CD4-positive, alpha-beta T cell treated with Interleukin-6 for 4 hours (primary cell): ENCODE results near the gene SLPI.

ENCODE experiments used
- DNase-seq: peaks from one replicate; pipeline ENCODE4 v3.0.0-alpha.2; 2020; ENCODE audit warnings: mixed read lengths

Gene SLPI

DNA sequence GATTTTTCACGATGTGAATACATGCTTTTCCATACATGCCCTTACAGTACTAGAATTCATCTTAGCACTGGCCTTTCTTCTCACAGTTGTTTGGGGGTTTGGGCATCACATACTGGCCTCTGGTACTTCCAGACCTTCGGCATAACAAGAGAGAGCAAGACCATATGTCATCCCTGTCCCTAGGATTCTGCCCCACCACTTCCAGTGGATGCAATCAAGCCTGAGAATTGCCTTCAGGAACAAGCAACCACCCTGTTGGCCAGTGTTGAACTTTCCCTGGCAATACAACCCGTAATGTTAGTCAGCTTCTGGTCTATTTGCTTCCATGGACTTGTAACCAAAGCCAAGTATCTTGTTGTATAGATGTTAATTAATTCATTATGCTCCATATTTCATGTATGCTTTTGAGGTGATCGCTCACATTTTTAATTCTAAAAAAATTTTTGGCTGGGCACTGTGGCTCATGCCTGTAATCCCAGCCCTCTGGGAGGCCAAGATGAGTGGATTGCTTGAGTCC, 15.4 kb upstream of the SLPI start:
- DNase-seq: no peak

DNA sequence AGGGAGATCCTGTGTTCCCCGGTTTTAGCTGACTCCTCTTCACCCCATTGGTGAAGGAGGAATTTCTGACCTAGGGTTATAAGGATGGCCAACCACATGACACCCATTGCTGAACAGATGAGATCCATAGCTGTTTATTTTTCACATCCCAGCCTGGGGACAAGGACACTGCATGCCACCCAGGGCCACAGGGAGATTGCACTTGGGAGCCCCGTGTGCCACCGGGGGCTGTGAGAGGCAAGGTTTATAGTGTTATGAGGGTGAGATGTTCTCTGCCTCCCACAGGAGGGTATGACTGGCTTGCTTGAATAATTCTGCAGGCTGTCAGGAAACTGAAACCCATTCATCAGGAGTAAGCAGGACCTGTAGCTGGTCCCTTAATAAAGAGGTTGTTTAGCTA, 14.7 kb upstream of the SLPI start:
- DNase-seq: no peak

DNA sequence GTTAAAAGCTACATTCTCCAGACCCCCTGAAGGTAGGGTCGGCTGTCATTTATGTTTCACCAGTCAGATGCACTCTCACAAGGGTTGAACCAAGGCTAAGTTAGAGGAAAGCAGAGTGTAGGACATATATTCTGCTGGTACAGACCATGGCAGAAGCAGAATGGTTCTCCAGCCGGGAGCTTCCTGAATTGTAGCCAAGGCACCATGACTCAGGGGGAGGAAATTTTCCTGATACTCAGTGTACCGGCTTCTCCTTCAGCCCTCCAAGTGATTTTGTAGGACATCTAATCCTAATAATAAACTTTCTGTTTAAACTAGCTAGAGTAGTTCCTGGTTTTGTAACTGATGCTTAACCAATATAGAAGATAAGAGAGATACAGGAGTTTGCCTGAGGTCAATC, 14.2 kb upstream of the SLPI start:
- no peak for DNase-seq

DNA sequence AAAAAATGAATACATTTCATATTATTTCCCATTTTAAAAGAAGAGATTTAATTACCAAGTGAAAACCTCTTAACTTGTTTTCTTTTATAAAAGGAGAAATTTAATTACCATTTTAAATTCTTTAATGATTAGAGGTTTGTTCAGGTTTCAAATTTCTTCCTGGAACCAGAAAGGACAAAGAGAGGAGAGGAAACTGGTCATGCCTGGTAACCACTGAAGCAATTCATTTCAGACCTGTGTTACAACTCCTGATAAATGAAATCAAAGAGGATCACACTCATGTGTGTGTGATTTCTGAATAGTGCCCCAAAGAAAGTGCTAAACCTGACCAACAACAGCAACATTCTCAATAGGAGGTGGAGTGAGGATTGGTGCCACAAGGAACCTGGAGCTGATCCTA, 12.6 kb upstream of the SLPI start:
- DNase-seq: no peak

DNA sequence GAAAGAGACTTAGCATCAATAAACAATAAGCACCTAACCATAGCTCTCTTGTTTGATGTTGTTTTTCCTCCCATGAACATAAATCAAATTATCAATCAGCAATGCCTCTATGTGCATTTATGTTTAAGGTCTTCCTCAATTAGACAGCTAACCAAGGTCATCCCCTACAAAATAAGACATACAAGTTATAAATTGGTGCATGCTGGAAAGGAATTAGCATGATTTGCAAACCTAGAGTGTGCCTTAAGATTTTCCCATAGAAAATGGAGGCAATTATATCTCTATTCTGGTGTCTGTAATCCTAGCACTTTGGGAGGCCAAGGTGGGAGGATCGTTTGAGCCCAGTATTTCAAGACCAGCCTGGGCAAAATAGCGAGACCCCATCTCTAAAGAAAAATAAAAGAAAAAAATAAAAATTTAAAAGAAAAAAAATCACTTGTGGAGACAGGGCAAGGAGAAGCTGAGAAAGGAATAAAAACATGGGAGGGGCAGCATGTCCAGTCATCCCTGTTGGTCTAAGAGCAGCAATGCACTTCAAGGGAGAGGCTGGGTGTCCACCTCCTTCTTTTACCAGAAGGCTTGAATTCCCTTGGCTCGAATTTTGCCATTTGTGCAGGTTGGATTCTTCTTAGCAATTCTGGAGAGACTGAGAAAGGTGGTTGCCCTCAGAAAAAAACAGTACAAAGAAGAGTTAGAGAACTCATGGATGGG, 9.3 kb upstream of the SLPI start:
- DNase-seq: no peak

DNA sequence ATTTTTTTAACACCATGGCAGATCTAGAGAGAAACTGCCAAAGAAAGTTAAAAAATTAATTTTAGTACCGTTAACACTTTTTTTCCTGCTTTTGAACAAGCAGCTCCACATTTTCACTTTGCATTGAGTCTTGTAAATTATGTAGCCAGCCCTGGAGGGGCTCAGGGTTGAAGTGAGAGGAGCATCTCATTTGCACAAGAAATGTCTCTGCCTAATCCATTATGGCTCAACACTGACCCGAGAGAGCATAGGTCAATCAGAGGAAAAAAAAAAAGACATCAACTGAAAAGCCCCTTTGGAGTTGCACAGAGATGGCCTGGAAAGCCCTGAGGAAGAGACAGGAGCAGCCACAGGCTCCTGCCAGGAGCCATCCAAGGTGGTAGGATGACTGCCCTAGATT, 4.3 kb upstream of the SLPI start:
- DNase-seq: no peak

DNA sequence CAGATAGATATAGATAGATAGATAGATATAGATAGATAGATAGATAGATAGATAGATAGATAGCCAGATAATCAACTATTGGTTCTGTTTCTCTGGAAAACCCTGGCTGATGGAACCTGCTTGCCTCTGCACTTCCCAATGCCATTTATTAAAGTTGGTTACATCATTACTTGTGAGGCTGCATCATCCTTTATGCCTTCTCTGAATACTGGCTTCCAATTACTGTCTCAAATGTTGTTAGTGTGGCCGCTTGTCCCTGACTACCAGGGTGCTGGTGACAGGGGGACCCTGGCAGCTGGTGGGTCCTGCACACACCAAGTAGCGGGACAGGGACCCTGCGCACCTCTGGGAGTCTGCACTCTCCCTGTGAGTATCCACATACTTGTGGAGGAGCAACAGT, 3.9 kb upstream of the SLPI start:
- no peak for DNase-seq

DNA sequence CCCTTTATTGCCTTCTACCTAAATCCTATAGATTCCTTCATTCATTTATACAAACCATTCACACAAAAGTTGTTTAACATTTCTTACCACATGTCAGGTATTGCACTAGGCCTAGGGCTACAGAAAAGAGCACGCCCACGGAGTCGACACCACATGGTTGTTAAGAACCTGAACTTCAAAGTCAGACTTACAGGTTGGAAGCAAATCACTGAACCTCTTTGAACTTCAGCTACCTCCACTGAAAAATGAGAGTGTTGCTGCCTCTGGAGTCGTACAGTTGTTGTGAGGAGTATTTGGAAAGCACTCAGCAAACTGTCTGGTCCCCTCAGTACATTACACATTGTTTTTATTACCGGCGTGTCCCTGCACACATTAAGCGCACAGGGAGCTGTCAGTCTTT, 3.3 kb upstream of the SLPI start:
- no peak for DNase-seq

DNA sequence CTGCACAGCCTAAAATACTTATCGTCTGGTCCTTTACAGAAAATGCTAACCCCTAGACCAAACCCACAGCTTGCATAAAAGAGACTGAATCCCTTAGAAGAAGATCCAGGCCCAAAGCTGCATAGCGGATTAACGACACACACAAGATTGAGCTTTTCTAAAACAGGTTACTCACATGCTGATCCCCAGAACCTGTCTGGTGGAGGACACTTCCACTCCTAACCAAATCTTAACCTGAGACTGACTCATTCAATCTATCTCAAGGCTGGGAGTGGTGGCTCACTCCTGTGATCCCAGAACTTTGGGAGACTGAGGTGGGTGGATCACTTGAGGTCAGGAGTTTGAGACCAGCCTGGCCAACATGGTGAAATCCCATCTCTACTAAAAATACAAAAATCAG, 2.8 kb upstream of the SLPI start:
- no peak for DNase-seq

DNA sequence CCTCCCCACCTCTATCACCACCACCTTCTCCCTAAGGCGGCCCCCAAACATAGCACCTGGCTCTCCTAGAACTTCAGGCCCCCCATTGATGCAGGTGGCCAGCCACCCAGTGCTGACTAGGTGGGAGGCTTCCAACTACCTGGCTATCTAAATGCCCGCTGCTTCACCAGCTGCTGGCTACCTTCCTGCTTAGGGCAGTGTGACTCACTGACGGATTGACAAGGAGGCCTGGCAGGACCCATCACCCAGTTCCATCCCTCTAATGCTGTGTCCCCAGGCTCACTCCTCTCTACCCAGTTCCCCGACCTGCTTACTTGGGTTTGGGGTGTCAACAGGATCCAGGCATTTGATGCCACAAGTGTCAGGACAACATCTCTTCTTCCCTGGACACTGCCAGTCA, 1.1 kb downstream of the SLPI start:
- DNase-seq: no peak

DNA sequence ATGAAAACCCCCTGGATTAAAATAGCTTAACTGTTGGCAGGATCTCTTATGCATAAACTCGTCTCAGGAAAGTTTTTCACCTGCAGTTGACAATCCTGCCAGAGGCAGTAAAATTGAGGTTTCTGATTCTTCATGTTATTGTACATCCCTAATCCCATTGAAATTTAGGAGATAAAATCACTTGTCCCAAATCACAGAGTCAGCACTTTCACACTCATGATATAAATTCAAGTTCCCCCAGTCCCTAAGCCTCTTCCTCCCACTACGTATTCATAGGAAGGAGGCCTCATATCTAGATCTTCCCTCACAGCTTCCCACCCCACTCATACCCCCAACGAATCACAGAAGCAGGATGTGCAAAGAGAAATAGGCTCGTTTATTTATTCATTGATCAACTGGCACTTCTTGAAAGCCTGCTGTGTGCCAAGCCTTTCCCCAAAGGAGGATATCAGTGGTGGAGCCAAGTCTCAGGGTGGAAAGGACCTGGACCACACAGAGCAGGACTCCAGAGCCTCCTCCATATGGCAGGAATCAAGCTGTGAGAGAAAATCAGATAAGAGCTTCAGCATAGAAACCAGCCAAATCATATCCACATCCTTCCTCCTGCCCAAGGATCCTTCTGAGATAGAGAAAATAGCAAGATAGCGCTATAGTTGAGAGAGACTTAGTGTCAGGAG, 2.3 kb downstream of the SLPI start:
- DNase-seq: no peak

DNA sequence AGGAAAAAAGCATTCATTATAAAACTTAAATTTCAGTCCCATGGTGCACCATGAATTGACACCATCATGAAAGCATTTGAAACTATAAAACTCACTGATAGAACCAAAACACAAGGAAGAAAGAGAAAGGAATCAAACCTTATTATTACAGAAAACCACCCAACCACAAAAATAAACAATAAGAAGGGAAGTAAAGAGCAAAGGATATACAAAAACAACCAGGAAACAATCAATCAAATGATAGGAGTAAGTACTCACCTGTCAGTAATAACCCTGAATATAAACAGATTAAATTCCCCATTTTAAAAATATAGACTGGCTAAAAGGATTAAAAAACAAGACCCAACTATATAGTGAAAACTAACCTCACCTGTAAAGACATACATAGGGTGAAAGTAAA, 5.8 kb downstream of the SLPI start:
- no peak for DNase-seq

DNA sequence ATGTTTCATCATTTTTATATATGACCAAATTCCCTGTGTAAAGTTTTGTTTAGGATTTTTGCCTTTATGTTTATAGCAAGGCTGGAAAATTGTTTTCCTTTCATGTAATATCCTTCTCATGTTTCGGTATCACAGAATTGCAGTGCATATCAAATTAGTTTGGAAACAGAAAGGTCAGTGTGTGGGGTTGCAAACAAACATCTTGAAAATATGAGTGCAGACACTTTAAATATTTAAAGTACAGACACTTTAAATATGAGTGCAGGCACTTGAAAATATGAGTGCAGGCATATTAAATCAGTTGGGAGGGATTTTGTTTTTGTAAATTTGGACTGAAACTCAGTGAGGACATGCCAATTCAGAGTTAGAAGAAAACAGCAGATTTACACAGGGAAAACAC, 6.5 kb downstream of the SLPI start:
- DNase-seq: no peak

DNA sequence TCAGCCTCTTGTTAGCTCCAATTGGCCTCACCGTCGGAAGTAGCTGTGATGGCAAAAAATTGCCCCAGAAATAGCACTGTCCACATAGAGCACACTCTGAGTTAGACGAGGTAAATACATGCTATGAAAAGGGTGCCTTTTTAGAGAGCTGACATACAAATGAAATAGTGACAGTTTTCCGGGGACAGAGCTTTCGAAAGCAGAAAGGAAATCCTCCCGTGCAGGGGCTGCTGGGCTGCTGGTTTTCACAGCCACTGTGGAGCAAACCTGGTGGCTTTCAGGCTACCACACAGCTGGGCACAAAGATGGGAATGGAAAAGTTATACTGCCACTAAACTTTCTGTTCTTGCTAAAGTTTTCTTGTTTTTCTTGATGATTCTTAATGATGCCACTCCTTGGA, 8.3 kb downstream of the SLPI start:
- no peak for DNase-seq

DNA sequence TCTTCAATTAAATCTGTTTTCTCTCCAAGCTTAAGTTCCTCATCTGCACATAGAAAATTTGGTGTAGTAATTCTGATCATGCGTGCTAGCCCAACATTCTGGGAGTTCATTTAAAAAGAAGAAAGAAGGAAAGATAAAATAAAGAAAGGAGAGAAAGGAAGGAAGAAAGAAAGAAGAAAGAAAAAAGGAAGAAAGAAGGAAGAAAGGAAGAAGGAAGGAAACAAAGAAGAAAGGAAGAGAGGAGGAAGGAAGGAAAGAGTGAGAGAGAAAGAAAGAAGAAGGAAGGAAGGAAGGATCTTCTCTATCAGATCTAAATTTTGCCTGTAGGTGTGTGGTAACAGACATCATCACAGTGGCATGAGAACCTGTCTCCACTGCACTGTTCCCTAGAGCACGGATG, 16.2 kb downstream of the SLPI start:
- DNase-seq: no peak

DNA sequence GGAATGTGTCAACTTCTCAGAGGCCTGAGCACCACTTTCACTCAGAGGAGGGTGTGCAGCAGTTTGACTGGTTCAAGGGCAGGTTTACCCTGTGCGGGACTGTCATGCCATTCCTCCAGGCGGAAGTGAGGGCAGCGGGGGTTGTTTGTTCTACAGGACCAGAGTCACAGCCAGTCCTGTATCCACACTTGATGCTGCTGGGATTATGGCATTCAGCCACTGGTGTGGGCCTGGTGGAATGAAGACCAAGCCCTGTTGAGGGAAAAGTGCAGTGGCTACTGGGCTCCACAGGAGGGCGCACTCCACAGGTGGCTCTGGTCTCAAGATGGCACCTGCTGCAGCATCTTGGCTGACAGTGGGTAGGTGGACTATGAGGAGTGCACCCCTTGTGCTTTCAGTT, 18.4 kb downstream of the SLPI start:
- no peak for DNase-seq

DNA sequence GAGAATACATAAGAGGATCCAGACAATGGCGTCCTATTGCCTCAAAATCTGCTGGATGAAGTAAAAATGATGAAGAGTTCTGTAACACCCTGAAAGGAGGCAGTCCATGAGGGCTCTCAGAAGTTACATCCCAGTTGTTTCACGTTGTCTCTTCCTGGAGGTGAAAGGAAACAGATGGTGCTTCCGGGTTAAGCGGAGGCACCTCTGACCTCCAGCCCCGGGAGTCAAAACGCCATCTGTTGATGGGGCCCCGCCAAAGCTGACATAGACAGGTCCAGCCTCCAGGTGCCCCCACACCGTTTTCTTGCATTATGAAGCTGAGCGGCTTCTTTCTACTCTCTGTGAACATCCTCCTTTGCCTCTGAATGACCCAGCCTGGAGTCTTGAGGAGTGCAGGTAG, 23.7 kb downstream of the SLPI start:
- no peak for DNase-seq

DNA sequence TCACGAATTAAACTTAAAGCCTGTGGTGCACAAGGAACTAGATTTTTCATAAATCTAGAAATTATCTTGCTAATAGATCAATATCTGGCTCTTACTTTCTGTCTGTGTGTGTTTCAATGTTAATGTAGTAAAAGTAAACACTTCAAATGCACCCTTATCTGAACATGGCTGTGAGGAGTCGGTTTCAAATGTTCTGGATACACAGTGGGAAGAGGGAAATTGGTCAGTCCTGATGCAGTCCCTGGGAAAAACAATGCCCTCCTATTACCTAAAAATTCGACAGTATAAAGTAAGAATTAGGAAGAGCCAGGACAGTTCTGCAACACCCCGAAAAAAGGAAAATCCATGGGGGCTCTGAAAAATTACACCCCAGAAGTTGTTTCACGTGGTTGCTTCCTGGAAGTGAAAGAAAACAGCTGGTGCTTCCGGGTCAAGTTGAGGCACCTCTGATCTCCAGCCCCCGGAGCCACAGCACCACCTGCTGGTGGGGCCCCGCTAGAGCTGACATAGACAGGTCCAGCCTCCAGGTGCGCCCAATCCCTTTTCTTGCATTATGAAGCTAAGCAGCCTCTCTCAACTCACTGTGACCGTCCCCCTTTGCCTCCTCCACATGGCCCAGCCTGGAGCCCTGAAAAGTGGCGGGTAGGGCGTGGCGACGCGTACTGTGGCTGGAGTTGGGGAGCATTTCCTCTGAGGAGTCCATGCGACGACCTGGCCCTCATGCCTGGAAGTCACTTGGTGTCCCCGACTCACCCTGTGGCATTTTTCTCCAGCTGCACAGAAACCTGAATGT, 24.9 kb downstream of the SLPI start:
- peak; percentile 20 for DNase-seq

DNA sequence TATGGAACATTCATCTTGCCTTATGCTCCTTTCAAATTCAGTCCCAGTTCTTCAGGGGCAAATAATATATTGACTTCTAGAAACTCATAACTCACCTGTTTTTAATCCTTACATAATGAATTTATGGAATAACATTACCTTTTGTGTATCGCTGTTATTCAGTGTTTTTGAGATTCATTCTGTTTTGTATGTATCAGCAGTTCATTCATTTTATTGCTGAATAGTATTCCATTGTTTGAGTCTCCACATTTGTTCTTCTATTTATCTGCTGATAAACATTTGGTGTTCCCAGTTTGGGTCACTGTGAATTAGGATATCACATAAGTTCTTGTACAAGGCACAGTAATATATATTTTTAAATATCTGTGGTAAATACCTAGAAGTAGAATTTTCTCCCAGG, 28.1 kb downstream of the SLPI start:
- no peak for DNase-seq

DNA sequence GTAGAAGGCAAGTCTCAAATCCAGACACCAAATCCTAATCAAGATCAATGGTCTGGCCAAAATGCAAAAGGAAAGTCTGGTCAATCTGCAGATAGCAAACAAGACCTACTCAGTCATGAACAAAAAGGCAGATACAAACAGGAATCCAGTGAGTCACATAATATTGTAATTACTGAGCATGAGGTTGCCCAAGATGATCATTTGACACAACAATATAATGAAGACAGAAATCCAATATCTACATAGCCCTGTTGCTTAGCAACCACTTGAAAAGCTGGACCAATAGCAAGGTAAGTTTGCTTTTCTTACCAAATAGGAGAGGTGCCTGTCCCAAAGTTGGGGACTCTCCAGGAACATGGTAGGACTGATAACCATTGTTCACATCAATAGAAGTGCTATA, 31.2 kb downstream of the SLPI start:
- DNase-seq: no peak

DNA sequence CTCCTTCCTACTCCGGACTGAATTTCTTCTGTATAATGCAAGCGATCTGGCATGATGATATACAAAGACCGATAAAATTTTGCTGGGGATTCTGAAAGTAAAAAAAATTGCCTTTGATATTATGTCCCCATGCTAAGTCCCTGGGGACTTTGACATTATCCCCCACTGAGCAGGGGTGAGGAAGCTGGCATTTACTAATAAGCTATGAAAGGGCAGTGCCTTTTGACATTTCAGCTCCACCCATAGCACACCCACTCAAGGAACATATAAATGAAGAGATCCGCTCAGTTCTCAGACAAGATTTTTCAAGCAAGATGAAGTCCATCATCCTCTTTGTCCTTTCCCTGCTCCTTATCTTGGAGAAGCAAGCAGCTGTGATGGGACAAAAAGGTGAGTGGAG, 33.3 kb downstream of the SLPI start, which contains the start of gene SEMG2:
TSS of gene SEMG2 (plus strand) at position 298 of the 400 bp plus-strand sequence. CDS start at position 315, 17 bp downstream.
- DNase-seq: no peak

DNA sequence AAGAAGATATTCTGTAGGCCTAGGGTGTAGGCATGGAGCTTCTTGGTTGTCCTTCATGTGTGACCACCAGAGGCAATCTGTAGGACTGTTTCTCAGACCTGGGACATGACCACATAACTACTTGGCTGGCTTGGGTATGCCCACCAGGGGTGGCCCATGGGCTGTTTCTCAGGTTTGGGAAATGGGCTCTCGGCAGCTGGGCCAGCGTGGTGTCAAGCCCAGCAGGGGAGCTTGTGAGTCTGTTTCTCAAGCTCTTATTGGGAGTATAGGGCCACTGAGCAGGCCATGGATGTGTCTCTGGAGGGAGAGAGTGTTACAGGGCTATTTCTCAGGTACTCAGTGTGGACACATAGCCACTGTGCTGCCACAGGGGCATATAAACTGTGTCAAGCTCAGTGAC, 35.7 kb downstream of the SLPI start:
- DNase-seq: no peak

DNA sequence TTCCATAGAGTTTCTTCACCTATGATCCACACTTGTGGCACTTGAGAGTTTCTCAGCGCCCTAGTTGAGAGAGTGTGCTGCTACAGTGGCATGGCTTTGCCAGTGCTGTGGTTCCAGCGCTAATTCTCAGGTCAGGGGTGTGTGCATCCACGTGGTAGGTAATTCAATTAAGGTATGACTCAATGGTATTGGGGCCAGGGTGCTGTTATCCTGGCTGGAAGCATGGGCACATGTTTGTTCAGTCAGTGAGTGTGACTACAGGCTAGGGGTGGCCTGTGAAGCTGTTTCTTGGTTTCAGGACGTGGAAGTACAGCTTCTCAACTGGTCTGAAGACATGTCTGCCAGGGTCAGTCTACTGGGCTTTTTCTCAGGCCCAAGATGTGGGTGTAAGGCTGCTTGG, 36.2 kb downstream of the SLPI start:
- DNase-seq: no peak

DNA sequence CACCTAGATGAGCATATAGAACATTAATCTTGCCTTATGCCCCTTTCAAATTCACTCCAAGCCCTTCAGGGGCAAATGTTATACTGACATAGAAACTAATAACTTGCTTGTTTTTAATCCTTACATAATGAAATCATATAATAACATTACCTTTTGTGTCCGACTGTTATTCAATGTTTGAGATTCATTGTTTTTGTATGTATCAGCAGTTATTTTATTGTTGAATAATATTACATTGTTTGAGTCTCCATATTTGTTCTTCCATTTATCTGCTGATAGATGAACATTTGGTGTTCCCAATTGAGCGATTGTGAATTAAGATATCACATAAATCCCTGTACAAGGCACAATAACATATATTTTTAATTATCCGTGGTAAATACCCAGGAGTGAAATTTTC, 41.5 kb downstream of the SLPI start:
- DNase-seq: no peak
